Urinary bladder (tissue), 4 donors: ENCODE results near the gene ATP11B. TPM values are rescaled to one million over a fixed set of nuclear protein-coding genes. Genes with fewer than 3 reads are reported as not detected.
"Not testable (repeated sequence)": the region's sequence is repeated elsewhere in the genome, so short reads cannot be mapped to it uniquely, and the experiment has no call there.

Experiments used
- DNase-seq: peaks from one replicate; pipeline ENCODE4 v3.0.0-alpha.2; 2015; ENCODE audit errors: extremely low spot score
- H3K27ac ChIP-seq: one replicate; pipeline ENCODE4 v1.5.1; 2013; ENCODE audit warnings: low read depth, mild to moderate bottlenecking, moderate library complexity
- H3K36me3 ChIP-seq: one replicate; pipeline ENCODE4 v1.6.1; 2013; ENCODE audit warnings: mild to moderate bottlenecking, moderate library complexity; ENCODE audit not compliant: insufficient read depth
- H3K4me1 ChIP-seq: one replicate; pipeline ENCODE4 v1.6.1; 2013; ENCODE audit warnings: mild to moderate bottlenecking, moderate library complexity; ENCODE audit not compliant: insufficient read depth
- H3K4me3 ChIP-seq: one replicate; pipeline ENCODE4 v1.5.1; 2013; ENCODE audit warnings: low read depth, low read length
- WGBS: extraction: QIAGEN DNeasy Blood & Tissue Kit; methylation state at CpG from one replicate; pipeline ENCODE4 v1.1.7; 2013; 5-methylcytosine and 5-hydroxymethylcytosine counted together
- polyA plus RNA-seq: library from polyadenylated mRNA; stranded (reverse); fragments of 200-250 nt; gene quantifications from one replicate; pipeline ENCODE4 v1.2.3, GENCODE V29; 2013
- total RNA-seq: library from RNA; depleted of rRNA; stranded (reverse); fragments of >200 nt; gene quantifications from one replicate; pipeline ENCODE4 v1.2.3, GENCODE V29; 2014
- donor health status: healthy with polysubstance abuse.
- donor health status: healthy.

Gene ATP11B
- total and polyA plus RNA-seq, 2 donors, result 18.5 to 165 TPM

DNA sequence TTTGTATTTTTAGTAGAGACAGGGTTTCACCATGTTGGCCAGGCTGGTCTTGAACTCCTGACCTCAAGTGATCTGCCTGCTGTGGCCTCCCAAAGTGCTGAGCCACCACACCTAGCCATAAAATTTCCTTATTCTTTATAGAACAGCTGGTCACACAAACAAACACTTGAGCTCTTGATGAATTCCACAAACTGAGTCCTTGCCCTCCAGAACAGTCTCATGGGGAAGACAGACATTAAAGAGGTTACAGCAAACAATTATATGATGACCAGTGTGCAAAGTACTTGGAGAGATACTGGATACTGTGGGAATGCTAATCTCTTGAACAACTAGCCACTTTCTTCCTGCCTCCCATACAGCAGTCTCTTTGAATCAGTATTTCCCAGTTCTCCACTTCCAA is 7.5 kb upstream of the ATP11B start:
- Histone ChIP-seq H3K27ac (no peak overlapping the region), H3K4me3 (no peak overlapping the region), H3K4me1 (no peaks in the 10 kb centered on the region), H3K36me3 (no peaks in the 10 kb centered on the region)
- DNase-seq, result no peak

- Histone ChIP-seq H3K36me3 (no peaks in the 10 kb centered on the region), H3K27ac (no peak overlapping the region), H3K4me1 (no peaks in the 10 kb centered on the region), H3K4me3 (no peak overlapping the region)
- no peak for DNase-seq
- 80% methylated on average over 5 of the region's 5 CpGs for WGBS
These were observed 6.6 kb upstream of the ATP11B start for GRCh38 chr3:182786564-182787196.

DNA sequence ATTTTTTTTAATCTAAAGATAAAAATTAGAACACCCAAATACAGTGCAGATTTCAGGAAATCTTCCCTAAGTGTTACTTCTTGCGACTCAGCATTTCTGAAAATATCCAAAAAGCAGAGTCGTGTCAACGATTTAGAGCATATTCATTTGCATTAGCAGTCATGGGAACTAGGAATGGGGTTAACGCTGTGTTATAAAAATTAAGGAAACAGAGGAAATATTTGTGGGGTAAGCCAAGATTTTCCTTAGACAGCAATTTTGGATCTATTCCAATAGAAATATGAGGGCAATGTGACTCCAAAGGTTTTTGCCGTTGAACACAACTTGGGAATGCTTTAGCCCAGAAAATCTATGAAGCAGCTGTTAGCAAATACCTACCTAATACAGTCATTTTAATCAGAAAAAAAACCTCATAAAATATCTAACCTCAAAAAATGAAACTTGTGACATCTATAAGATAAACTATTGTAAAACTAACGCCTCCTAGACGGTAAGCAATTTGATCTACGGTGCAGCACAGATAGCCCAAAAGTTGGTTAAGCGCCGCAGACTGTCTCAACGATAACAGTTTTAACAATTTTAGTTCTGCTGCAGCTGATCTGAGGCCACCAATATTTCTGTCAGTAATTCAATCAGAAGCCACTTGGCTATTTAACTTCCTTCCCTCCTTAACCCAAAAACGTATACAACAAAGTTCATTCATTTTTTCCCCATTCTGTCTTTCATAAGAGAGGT is 5.8 kb upstream of the ATP11B start:
- H3K4me1 ChIP-seq, result no peaks in the 10 kb centered on the region
- H3K27ac ChIP-seq, result no peak overlapping the region
- WGBS, result 47% methylated on average over 12 of the region's 12 CpGs
- no peak overlapping the region for H3K4me3 ChIP-seq
- H3K36me3 ChIP-seq, result no peaks in the 10 kb centered on the region
- no peak for DNase-seq

- H3K4me1 ChIP-seq, result no peaks in the 10 kb centered on the region
- H3K27ac ChIP-seq, result no peak overlapping the region
- no peaks in the 10 kb centered on the region for H3K36me3 ChIP-seq
- H3K4me3 ChIP-seq, result no peak overlapping the region
- 57% methylated on average over 1 of the region's 1 CpG for WGBS
- no peak for DNase-seq
These were observed 3.9 kb upstream of the ATP11B start for GRCh38 chr3:182789371-182789770.

- Histone ChIP-seq H3K4me1 (no peaks in the 10 kb centered on the region), H3K27ac (no peak overlapping the region), H3K36me3 (no peaks in the 10 kb centered on the region), H3K4me3 (no peak overlapping the region)
- no peak for DNase-seq
- 72% methylated on average over 1 of the region's 1 CpG for WGBS
These were observed 2.7 kb upstream of the ATP11B start for GRCh38 chr3:182790612-182791011.

GRCh38 chr3:182793663-182794454 is 555 bp downstream of the ATP11B start:
- Histone ChIP-seq H3K36me3 (no peaks in the 10 kb centered on the region), H3K4me3 (peak overlapping the region; percentile 99), H3K4me1 (peaks cover 1% of the 10 kb centered on the region), H3K27ac (peak overlapping the region; percentile 98)
- no peak for DNase-seq
- WGBS, result under 1% methylated on average over 86 of the region's 86 CpGs

DNA sequence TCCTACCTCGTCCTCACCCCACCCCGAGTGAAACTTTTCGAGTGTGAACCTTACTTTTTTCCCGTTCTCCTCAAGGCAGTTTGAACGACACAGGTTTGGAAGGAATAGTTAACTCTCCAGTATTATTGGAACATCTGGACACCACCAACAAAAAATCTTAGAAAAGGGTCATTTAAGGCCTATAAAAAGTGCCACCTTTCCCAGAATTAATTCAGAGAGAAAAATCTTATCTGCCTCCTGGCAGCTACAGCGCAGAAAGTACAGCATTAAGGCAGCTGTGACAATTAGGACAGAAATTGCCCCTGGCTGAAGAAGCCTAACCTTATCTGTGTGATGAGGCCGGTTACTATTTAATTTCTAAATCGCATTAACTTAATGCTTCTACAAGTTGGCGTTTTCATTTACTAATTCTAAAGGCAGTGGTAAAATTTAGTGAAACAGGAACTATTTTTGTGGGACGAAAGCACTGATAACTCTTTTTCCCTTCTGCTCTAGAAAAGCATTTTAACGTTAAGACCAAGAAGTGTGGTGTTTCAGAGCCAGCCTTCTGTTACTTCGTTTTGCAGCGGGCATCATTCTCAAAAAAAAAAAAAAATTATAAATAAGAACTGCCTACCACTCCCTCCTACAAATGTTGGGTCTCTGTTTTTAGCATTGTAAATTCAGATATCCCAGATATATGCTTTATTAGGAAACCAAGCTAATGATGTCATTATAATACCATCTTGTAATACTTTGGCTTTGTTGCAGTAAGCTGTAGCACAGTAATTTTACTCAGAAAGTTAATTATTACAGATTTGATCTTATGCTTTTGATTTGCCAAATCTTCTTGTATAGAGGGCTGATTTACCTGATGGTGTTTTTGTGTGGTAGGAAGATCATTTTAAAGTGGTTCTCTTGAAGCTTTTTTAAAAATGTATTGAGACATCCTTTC is 1.4 kb downstream of the ATP11B start:
- Histone ChIP-seq H3K27ac (peak overlapping the region; percentile 98), H3K4me3 (peak overlapping the region; percentile 99), H3K4me1 (peaks cover 1% of the 10 kb centered on the region), H3K36me3 (no peaks in the 10 kb centered on the region)
- DNase-seq, result no peak
- WGBS, result 6% methylated on average over 13 of the region's 13 CpGs

DNA sequence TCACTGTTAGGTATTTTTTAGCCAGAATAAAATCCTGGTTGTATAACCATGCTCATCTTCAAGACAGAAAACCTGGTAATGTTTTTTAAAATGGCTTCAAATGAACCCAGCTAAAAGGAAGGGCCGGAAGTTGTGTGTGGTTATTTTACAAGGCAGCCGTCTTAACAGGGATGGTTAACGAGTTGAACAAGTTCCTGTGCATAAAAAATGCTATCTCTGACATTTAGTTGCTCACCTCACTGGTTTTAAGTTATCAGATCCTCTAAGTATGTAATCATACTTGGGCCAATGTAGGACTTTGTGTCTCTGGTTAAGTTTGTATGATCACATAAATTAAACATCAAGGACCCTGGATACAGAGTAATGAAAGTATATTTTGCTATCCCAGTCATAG is 2.1 kb downstream of the ATP11B start:
- no peaks in the 10 kb centered on the region for H3K36me3 ChIP-seq
- no peak overlapping the region for H3K4me3 ChIP-seq
- WGBS, result 52% methylated on average over 3 of the region's 3 CpGs
- DNase-seq, result peak; percentile 64
- H3K4me1 ChIP-seq, result peaks cover 1% of the 10 kb centered on the region
- H3K27ac ChIP-seq, result no peak overlapping the region

DNA sequence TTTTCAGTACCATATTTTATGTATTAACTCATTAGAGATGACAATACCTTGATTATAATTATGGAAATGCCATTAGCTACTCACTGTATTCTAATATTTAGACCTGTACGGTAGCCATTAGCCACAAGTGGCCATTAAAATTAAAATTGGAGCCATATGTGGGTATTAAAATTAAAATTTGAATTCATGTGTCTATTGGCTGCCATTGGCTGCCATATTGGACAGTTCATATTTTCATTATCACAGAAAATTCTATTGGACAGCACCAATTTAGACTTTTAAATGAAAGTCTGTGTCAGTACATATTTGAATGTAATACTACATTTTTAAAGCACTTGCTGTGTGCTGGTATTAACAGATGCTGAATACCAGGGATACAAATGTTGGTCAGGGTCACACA is 3.0 kb downstream of the ATP11B start:
- H3K27ac ChIP-seq, result no peak overlapping the region
- WGBS, result 95% methylated on average over 1 of the region's 1 CpG

DNA sequence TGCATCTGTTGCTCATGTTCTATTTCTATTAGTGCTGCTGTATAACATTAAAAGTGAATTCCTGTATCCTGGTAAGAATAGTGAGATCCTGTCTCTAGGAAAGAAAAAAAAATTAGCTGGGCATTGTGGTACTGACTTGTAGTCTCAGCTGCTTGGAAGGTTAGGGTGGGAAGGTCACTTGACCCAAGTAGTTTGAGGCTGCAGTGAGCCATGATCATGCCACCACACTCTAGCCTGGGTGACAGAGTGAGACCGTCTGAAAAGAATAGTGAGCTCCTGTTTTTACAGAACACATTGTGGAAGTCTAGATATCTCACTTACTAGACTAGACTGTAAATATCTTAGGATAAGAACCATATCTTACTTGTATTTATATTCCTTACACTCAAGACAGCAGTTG is 4.6 kb downstream of the ATP11B start:
- no peaks in the 10 kb centered on the region for H3K36me3 ChIP-seq
- no peak overlapping the region for H3K4me3 ChIP-seq
- no peak overlapping the region for H3K27ac ChIP-seq
- peaks cover 1% of the 10 kb centered on the region for H3K4me1 ChIP-seq
- 61% methylated on average over 1 of the region's 1 CpG for WGBS
- DNase-seq, result no peak

More for the DNA sequence above, 3.0 kb downstream of the ATP11B start:
- Histone ChIP-seq H3K36me3 (no peaks in the 10 kb centered on the region), H3K4me3 (no peak overlapping the region), H3K4me1 (peaks cover 1% of the 10 kb centered on the region)
- no peak for DNase-seq

- not testable (repeated sequence) for H3K27ac ChIP-seq, DNase-seq, H3K36me3 ChIP-seq, H3K4me1 ChIP-seq, H3K4me3 ChIP-seq
- WGBS, result 96% methylated on average over 16 of the region's 16 CpGs
These were observed 5.8 kb downstream of the ATP11B start for GRCh38 chr3:182799143-182799542.

DNA sequence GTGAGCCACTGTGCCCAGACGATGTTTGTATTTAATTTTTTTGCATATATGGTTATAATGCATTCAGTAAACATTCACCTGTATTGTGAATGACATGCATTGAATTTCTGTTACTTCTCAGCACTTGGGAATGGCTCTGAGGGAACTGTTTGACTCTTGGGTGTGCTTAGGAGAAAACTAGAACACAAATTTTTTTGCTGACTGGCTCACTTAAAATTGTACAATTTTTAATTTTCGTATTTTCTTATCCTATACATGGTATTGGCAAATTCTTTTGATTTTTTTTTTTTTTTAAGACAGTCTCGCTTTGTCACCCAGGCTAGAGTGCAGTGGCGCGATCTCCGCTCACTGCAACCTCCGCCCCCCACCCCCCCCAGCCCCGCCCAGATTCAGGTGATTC is 7.2 kb downstream of the ATP11B start:
- WGBS, result 98% methylated on average over 8 of the region's 8 CpGs
- Histone ChIP-seq H3K4me1 (peaks cover 1% of the 10 kb centered on the region), H3K36me3 (no peaks in the 10 kb centered on the region), H3K4me3 (no peak overlapping the region), H3K27ac (no peak overlapping the region)
- no peak for DNase-seq
